CD14-positive monocyte (primary cell): ENCODE measurements around the gene MCL1. TPM values are rescaled to one million over a fixed set of nuclear protein-coding genes. Genes with fewer than 3 reads are reported as not detected.

Experiments
- DNase-seq, 3 donors: peaks; one replicate each; pipeline ENCODE4 v3.0.0-alpha.2; 2011 to 2022
- H2AFZ ChIP-seq: 2 replicates; pipeline ENCODE4 v1.6.0; 2012; ENCODE audit warnings: mild to moderate bottlenecking, low read depth, low read length, inconsistent platforms; ENCODE audit not compliant: insufficient read depth, poor library complexity, severe bottlenecking
- H3K27ac ChIP-seq, 2 donors: 1 replicate in 1 of 2; 2 replicates in 1 of 2; pipeline ENCODE4 v1.5.1; 2012 to 2013; ENCODE audit warnings: low read length in 2 of 2, control low read depth in 1 of 2, inconsistent platforms in 1 of 2, low read depth in 1 of 2, mild to moderate bottlenecking in 1 of 2
- H3K27me3 ChIP-seq, 2 donors: one replicate each; pipeline versions ENCODE4 v1.6.0 to v1.6.1; 2011 to 2013; ENCODE audit warnings: low read length in 2 of 2; ENCODE audit not compliant: control insufficient read depth in 2 of 2, insufficient read depth in 2 of 2
- H3K36me3 ChIP-seq, 2 donors: replicated peaks in 1 of 2; 1 replicate in 1 of 2; 2 replicates in 1 of 2; pipeline versions ENCODE4 v1.5.1 to v1.6.1; 2012 to 2013; ENCODE audit warnings: low read length in 2 of 2, control low read depth in 1 of 2, inconsistent platforms in 1 of 2, mild to moderate bottlenecking in 1 of 2; ENCODE audit not compliant: insufficient read depth in 2 of 2, control insufficient read depth in 1 of 2
- H3K4me1 ChIP-seq, 2 donors: 1 replicate in 1 of 2; 2 replicates in 1 of 2; pipeline versions ENCODE4 v1.5.1 to v1.6.1; 2012 to 2013; ENCODE audit warnings: low read length in 2 of 2, control low read depth in 1 of 2, inconsistent platforms in 1 of 2, mild to moderate bottlenecking in 1 of 2, moderate library complexity in 1 of 2; ENCODE audit not compliant: insufficient read depth in 2 of 2, control insufficient read depth in 1 of 2
- H3K4me2 ChIP-seq: replicated peaks from 2 replicates; pipeline ENCODE3; 2012; ENCODE audit warnings: low read length, moderate library complexity, mild to moderate bottlenecking; ENCODE audit not compliant: poor library complexity, severe bottlenecking; ENCODE audit errors: extremely low read depth
- H3K4me3 ChIP-seq, 3 experiments: fragments of 200-600 bp in 1 of 3; sonication (generic) in 1 of 3; replicated peaks in 1 of 3; 1 replicate in 2 of 3; 2 replicates in 1 of 3; pipeline ENCODE4 v1.5.1; 2011 to 2013; ENCODE audit warnings: low read length in 3 of 3, mild to moderate bottlenecking in 3 of 3, control low read depth in 2 of 3, low read depth in 2 of 3, inconsistent platforms in 1 of 3, moderate library complexity in 1 of 3
- H3K79me2 ChIP-seq: 2 replicates; pipeline ENCODE4 v1.6.0; 2012; ENCODE audit warnings: mild to moderate bottlenecking, control low read depth, inconsistent platforms, low read length, moderate library complexity; ENCODE audit not compliant: insufficient read depth
- H3K9ac ChIP-seq: 2 replicates; pipeline ENCODE4 v1.6.0; 2017; ENCODE audit warnings: low read length, mild to moderate bottlenecking; ENCODE audit not compliant: insufficient read depth, poor library complexity, severe bottlenecking
- H3K9me3 ChIP-seq, 2 donors: replicated peaks in 1 of 2; 1 replicate in 1 of 2; 2 replicates in 1 of 2; pipeline versions ENCODE4 v1.5.1 to v1.6.1; 2012 to 2013; ENCODE audit warnings: low read length in 2 of 2, control low read depth in 1 of 2; ENCODE audit not compliant: control insufficient read depth in 1 of 2, insufficient read depth in 1 of 2
- H4K20me1 ChIP-seq: 2 replicates; pipeline ENCODE4 v1.6.0; 2012; ENCODE audit warnings: mild to moderate bottlenecking, low read length, control low read depth, moderate library complexity; ENCODE audit not compliant: insufficient read depth
- H3K27ac Mint-ChIP-seq, 7 donors: one replicate each; pipeline ENCODE4 v1.8.0; 2020; ENCODE audit warnings: mild to moderate bottlenecking in 7 of 7, mixed read lengths in 7 of 7, moderate library complexity in 6 of 7, inconsistent platforms in 2 of 7
- H3K27me3 Mint-ChIP-seq, 3 donors: one replicate each; pipeline ENCODE4 v1.8.0; 2021 to 2022; ENCODE audit warnings: low read depth in 3 of 3, mild to moderate bottlenecking in 3 of 3, mixed read lengths in 3 of 3, moderate library complexity in 3 of 3, inconsistent platforms in 1 of 3
- H3K36me3 Mint-ChIP-seq, 2 donors: one replicate each; pipeline ENCODE4 v1.8.0; 2020; ENCODE audit warnings: mixed read lengths in 2 of 2, inconsistent platforms in 1 of 2, mild to moderate bottlenecking in 1 of 2
- H3K4me1 Mint-ChIP-seq: one replicate; pipeline ENCODE4 v1.8.0; 2020; ENCODE audit warnings: mild to moderate bottlenecking, mixed read lengths
- H3K4me3 Mint-ChIP-seq, 2 donors: one replicate each; pipeline ENCODE4 v1.8.0; 2020; ENCODE audit warnings: mild to moderate bottlenecking in 2 of 2, mixed read lengths in 2 of 2, moderate library complexity in 1 of 2
- H3K9me3 Mint-ChIP-seq, 7 donors: one replicate each; pipeline ENCODE4 v1.8.0; 2020 to 2022; ENCODE audit warnings: mixed read lengths in 7 of 7, mild to moderate bottlenecking in 6 of 7, moderate library complexity in 6 of 7, inconsistent platforms in 2 of 7
- WGBS: methylation state at CpG from one replicate; pipeline ENCODE4 v1.1.5; 2013; ENCODE audit warnings: missing lambda C conversion rate; ENCODE audit not compliant: insufficient coverage; 5-methylcytosine and 5-hydroxymethylcytosine counted together
- intact Hi-C, 2 donors: fragments of 100-400 bp; cut with micrococcal nuclease; formaldehyde crosslinking; loops; one replicate each; pipeline versions ENCODE4 v1.15.0 to v1.15.1; 2023
- polyA plus RNA-seq, 3 donors: library from polyadenylated mRNA; depleted of rRNA in 1 of 3; unstranded in 2 of 3; stranded (reverse) in 1 of 3; fragments of 300-500 nt in 2 of 3; fragments of >200 nt in 1 of 3; fragmentation: Illumina TruSeq in 2 of 3; gene quantifications; 1 replicate in 2 of 3; 2 replicates in 1 of 3; pipeline ENCODE4 v1.2.3, GENCODE V29; 2012 to 2021
- TF ChIP-seq, protein P1 (sequence below): fragments of 200-600 bp; IDR thresholded peaks from one replicate; pipeline ENCODE4 v1.8.0; 2022; ENCODE audit warnings: antibody characterized with exemption, mild to moderate bottlenecking

The MCL1 gene
- polyA plus RNA-seq, 3 donors: 287 to 2,076 (median 301) TPM

GRCh38 chr1:150567717-150568593 is 11.5 kb downstream of the MCL1 start:
- DNase-seq: peak in 2 of 3 donors; percentile 27 to 43
- Mint-ChIP-seq H3K4me3 (peak overlapping the region; percentile 67 to 82), H3K9me3 (peaks cover 0 to 2% (median 0%) of the 10 kb centered on the region in 7 donors), H3K27me3 (peaks cover 0 to 6% (median 0%) of the 10 kb centered on the region in 3 donors), H3K27ac (peak overlapping the region; percentile 91 to 93 (median 92)), H3K36me3 (peaks cover 48 to 74% of the 10 kb centered on the region in 2 donors), H3K4me1 (peaks cover 92% of the 10 kb centered on the region)
- intact Hi-C loops: no loop called here
- peak overlapping the region; percentile 76 for H3K4me2 ChIP-seq
- H3K79me2 ChIP-seq: peaks cover 96% of the 10 kb centered on the region
- TF ChIP-seq, protein P1, sequence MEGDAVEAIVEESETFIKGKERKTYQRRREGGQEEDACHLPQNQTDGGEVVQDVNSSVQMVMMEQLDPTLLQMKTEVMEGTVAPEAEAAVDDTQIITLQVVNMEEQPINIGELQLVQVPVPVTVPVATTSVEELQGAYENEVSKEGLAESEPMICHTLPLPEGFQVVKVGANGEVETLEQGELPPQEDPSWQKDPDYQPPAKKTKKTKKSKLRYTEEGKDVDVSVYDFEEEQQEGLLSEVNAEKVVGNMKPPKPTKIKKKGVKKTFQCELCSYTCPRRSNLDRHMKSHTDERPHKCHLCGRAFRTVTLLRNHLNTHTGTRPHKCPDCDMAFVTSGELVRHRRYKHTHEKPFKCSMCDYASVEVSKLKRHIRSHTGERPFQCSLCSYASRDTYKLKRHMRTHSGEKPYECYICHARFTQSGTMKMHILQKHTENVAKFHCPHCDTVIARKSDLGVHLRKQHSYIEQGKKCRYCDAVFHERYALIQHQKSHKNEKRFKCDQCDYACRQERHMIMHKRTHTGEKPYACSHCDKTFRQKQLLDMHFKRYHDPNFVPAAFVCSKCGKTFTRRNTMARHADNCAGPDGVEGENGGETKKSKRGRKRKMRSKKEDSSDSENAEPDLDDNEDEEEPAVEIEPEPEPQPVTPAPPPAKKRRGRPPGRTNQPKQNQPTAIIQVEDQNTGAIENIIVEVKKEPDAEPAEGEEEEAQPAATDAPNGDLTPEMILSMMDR: no peak
- WGBS: 17% methylated on average over 3 of the region's 10 CpGs
- no peaks in the 10 kb centered on the region for H3K9me3 ChIP-seq
- no peaks in the 10 kb centered on the region for H3K27me3 ChIP-seq
- H4K20me1 ChIP-seq: peaks cover 98% of the 10 kb centered on the region
- no peak overlapping the region for H2AFZ ChIP-seq
- peaks cover 16 to 35% of the 10 kb centered on the region in 2 donors for H3K36me3 ChIP-seq
- peak overlapping the region; percentile 22 to 69 (median 28) for H3K4me3 ChIP-seq
- peak overlapping the region; percentile 35 for H3K9ac ChIP-seq
- peaks cover 81 to 100% of the 10 kb centered on the region in 2 donors for H3K4me1 ChIP-seq
- peak overlapping the region; percentile 66 to 75 for H3K27ac ChIP-seq

DNA sequence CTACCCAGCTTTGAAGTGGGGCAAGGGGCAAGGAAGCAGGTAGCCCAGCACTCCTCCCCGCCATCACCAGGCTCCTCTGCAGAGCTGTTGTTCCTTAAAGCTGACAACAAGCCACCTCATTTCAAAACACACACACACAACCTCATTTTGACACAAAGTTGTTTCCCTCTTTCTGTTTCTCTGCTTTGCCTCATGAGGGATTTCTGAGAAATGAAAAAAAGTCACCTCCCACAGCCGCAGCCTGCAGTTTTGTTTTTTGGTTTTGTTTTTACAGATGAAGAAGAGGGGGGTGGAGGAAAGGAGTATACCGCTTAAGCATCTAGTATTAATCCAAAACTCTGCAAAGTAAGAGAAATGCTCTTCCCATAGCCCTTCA is 12.1 kb downstream of the MCL1 start:
- Histone ChIP-seq H3K4me1 (peaks cover 84 to 100% of the 10 kb centered on the region in 2 donors), H3K9me3 (no peaks in the 10 kb centered on the region), H3K79me2 (peaks cover 96% of the 10 kb centered on the region), H3K4me3 (peak overlapping the region; percentile 22 to 69 (median 28)), H3K4me2 (peak overlapping the region; percentile 76), H3K36me3 (peaks cover 10 to 29% of the 10 kb centered on the region in 2 donors), H2AFZ (no peak overlapping the region), H3K27ac (peak overlapping the region; percentile 66 to 75), H3K27me3 (no peaks in the 10 kb centered on the region), H3K9ac (peak overlapping the region; percentile 35), H4K20me1 (peaks cover 98% of the 10 kb centered on the region)
- intact Hi-C loops: no loop called here
- 0% methylated on average over 1 of the region's 3 CpGs for WGBS
- peak overlapping the region; percentile 91 to 93 (median 92) for H3K27ac Mint-ChIP-seq
- H3K9me3 Mint-ChIP-seq: peaks cover 0 to 2% (median 0%) of the 10 kb centered on the region in 7 donors
- peak; percentile 46 to 64 (median 57) for DNase-seq
- peaks cover 0 to 5% (median 0%) of the 10 kb centered on the region in 3 donors for H3K27me3 Mint-ChIP-seq
- H3K4me3 Mint-ChIP-seq: peak overlapping the region; percentile 67 to 82
- TF ChIP-seq, protein P1: no peak
- peaks cover 92% of the 10 kb centered on the region for H3K4me1 Mint-ChIP-seq
- H3K36me3 Mint-ChIP-seq: peaks cover 45 to 68% of the 10 kb centered on the region in 2 donors
